GM19240 (cell line): ENCODE results near the gene PSORS1C1.
"Not testable (repeated sequence)": the region's sequence is repeated elsewhere in the genome, so short reads cannot be mapped to it uniquely, and the experiment has no call there.

Source experiments
- DNase-seq: peaks from one replicate; pipeline ENCODE4 v3.0.0; 2011; ENCODE audit warnings: low spot score; ENCODE audit not compliant: insufficient read length

The PSORS1C1 gene

GRCh38 chr6:31158140-31158862 is 43.7 kb downstream of the PSORS1C1 start, which contains the start of gene TCF19:
TCF19 (plus strand) TSS chr6:31158589; CDS start chr6:31159470, 881 bp downstream.
- peak; percentile 98 for DNase-seq

GRCh38 chr6:31158863-31159855 is 44.6 kb downstream of the PSORS1C1 start:
- DNase-seq, result no peak

GRCh38 chr6:31161216-31162126 is 46.9 kb downstream of the PSORS1C1 start:
- DNase-seq, result no peak

GRCh38 chr6:31162463-31163165 is 48.0 kb downstream of the PSORS1C1 start:
- no peak for DNase-seq

GRCh38 chr6:31163922-31164321 is 49.3 kb downstream of the PSORS1C1 start:
- no peak for DNase-seq

- not testable (repeated sequence) for DNase-seq
These were observed 50.0 kb downstream of the PSORS1C1 start for GRCh38 chr6:31164475-31165063.

GRCh38 chr6:31165064-31165832 is 50.6 kb downstream of the PSORS1C1 start:
- DNase-seq, result peak; percentile 57

GRCh38 chr6:31165986-31166385 is 51.4 kb downstream of the PSORS1C1 start:
- no peak for DNase-seq

- no peak for DNase-seq
These were observed 54.0 kb downstream of the PSORS1C1 start for GRCh38 chr6:31168606-31169005.

GRCh38 chr6:31169123-31169857 is 54.7 kb downstream of the PSORS1C1 start:
- no peak for DNase-seq

- not testable (repeated sequence) for DNase-seq
These were observed 55.4 kb downstream of the PSORS1C1 start for GRCh38 chr6:31169858-31170599.

GRCh38 chr6:31170600-31170881 is 55.9 kb downstream of the PSORS1C1 start, which contains the start of gene POU5F1:
POU5F1 (minus strand) TSS chr6:31170682; CDS start chr6:31170620, 62 bp downstream.
- DNase-seq, result no peak

- DNase-seq, result no peak
These were observed 56.5 kb downstream of the PSORS1C1 start for GRCh38 chr6:31170987-31171671.

GRCh38 chr6:31171931-31172905 is 57.6 kb downstream of the PSORS1C1 start:
- no peak for DNase-seq

GRCh38 chr6:31172973-31173384 is 58.4 kb downstream of the PSORS1C1 start:
- no peak for DNase-seq

- DNase-seq, result no peak
These were observed 58.8 kb downstream of the PSORS1C1 start for GRCh38 chr6:31173406-31173805.
